ENCODE measurements around the gene THEMIS2.

The THEMIS2 gene

GRCh38 chr1:27886353-27886679, 14.0 kb downstream of the THEMIS2 start:
- no peak overlapping the region for H3K4me3 ChIP-seq (ENCODE audit: insufficient read depth, low read length, poor library complexity, severe bottlenecking)
- no peak overlapping the region for H3K4me2 ChIP-seq (ENCODE audit: low read depth, low read length, poor library complexity, severe bottlenecking)
- no peaks in the 10 kb centered on the region for H4K20me1 ChIP-seq (ENCODE audit: low read depth, low read length)
- H3K36me3 ChIP-seq (ENCODE audit: low read length) = 0 out of 2 replicates have a peak, but pooled peaks cover 4% of the 10 kb centered on the region
- H3K9me3 ChIP-seq (ENCODE audit: insufficient read depth, low read length) = no peaks in the 10 kb centered on the region
- H3K27ac ChIP-seq (ENCODE audit: low read depth, low read length) = no peak overlapping the region
- no peaks in the 10 kb centered on the region for H3K27me3 ChIP-seq (ENCODE audit: low read length)
- H3F3A ChIP-seq (ENCODE audit: insufficient read depth) = peaks cover 10% of the 10 kb centered on the region
- H3K9ac ChIP-seq (ENCODE audit: low read length) = no peak overlapping the region
- no peaks in the 10 kb centered on the region for H3K9me2 ChIP-seq (replicated peaks; ENCODE audit: insufficient read depth, low read length)
- no peak overlapping the region for H2AFZ ChIP-seq (ENCODE audit: low read depth, low read length, severe bottlenecking)
- H3K79me2 ChIP-seq (ENCODE audit: insufficient read depth, low read length) = no peaks in the 10 kb centered on the region
- TF ChIP-seq CTCF (IDR thresholded peaks at IDR 0.05; ENCODE audit: insufficient read depth, low read length, poor library complexity, severe bottlenecking) = no peak
- no peak for TF ChIP-seq EZH2phosphoT487 (conservative IDR thresholded peaks at IDR 0.05; ENCODE audit: low read length)

GRCh38 chr1:27886744-27887143, 14.4 kb downstream of the THEMIS2 start:
- Histone ChIP-seq H3F3A (ENCODE audit: insufficient read depth) (peaks cover 15% of the 10 kb centered on the region), H3K9me3 (ENCODE audit: insufficient read depth, low read length) (no peaks in the 10 kb centered on the region), H3K9me2 (replicated peaks; ENCODE audit: insufficient read depth, low read length) (no peaks in the 10 kb centered on the region), H3K36me3 (ENCODE audit: low read length) (peaks cover 6% of the 10 kb centered on the region; the same call in 1 of the 2 replicates), H3K27me3 (ENCODE audit: low read length) (no peaks in the 10 kb centered on the region), H3K4me2 (ENCODE audit: low read depth, low read length, poor library complexity, severe bottlenecking) (no peak overlapping the region), H3K9ac (ENCODE audit: low read length) (no peak overlapping the region), H3K27ac (ENCODE audit: low read depth, low read length) (no peak overlapping the region), H3K4me3 (ENCODE audit: insufficient read depth, low read length, poor library complexity, severe bottlenecking) (no peak overlapping the region), H2AFZ (ENCODE audit: low read depth, low read length, severe bottlenecking) (no peak overlapping the region), H4K20me1 (ENCODE audit: low read depth, low read length) (no peaks in the 10 kb centered on the region), H3K79me2 (ENCODE audit: insufficient read depth, low read length) (no peaks in the 10 kb centered on the region)
- TF ChIP-seq EZH2phosphoT487 (conservative IDR thresholded peaks at IDR 0.05; ENCODE audit: low read length) (no peak), CTCF (IDR thresholded peaks at IDR 0.05; ENCODE audit: insufficient read depth, low read length, poor library complexity, severe bottlenecking) (no peak)

GRCh38 chr1:27887215-27888021, 15.1 kb downstream of the THEMIS2 start:
- H3K4me2 ChIP-seq (ENCODE audit: low read depth, low read length, poor library complexity, severe bottlenecking) = no peak overlapping the region
- H3K27me3 ChIP-seq (ENCODE audit: low read length) = no peaks in the 10 kb centered on the region
- H3F3A ChIP-seq (ENCODE audit: insufficient read depth) = peaks cover 21% of the 10 kb centered on the region
- no peak overlapping the region for H3K27ac ChIP-seq (ENCODE audit: low read depth, low read length)
- H3K9me2 ChIP-seq (replicated peaks; ENCODE audit: insufficient read depth, low read length) = no peaks in the 10 kb centered on the region
- H3K9ac ChIP-seq (ENCODE audit: low read length) = no peak overlapping the region
- no peaks in the 10 kb centered on the region for H3K79me2 ChIP-seq (ENCODE audit: insufficient read depth, low read length)
- H3K36me3 ChIP-seq (ENCODE audit: low read length) = peaks cover 13% of the 10 kb centered on the region; the same call in 1 of the 2 replicates
- no peak overlapping the region for H2AFZ ChIP-seq (ENCODE audit: low read depth, low read length, severe bottlenecking)
- H3K9me3 ChIP-seq (ENCODE audit: insufficient read depth, low read length) = no peaks in the 10 kb centered on the region
- TF ChIP-seq EZH2phosphoT487 (conservative IDR thresholded peaks at IDR 0.05; ENCODE audit: low read length) = no peak
- no peak for TF ChIP-seq CTCF (IDR thresholded peaks at IDR 0.05; ENCODE audit: insufficient read depth, low read length, poor library complexity, severe bottlenecking)
- H4K20me1 ChIP-seq (ENCODE audit: low read depth, low read length) = no peaks in the 10 kb centered on the region
- no peak overlapping the region for H3K4me3 ChIP-seq (ENCODE audit: insufficient read depth, low read length, poor library complexity, severe bottlenecking)

Data from SU-DHL-6 (cell line).